Naive B cell (primary cell): ENCODE data around the gene ADPRH. TPM values are rescaled to one million over a fixed set of nuclear protein-coding genes. Genes with fewer than 3 reads are reported as not detected.
A peak's percentile ranks its signal among the peaks of the same experiment; 100 is the strongest.

Source experiments
- ATAC-seq, 2 donors: fragments of 150-1000 bp; cut with Tn5 transposase; 2 replicates each; pipeline ENCODE4 v1.10.0; 2021; ENCODE audit warnings: low read depth in 2 of 2, mild to moderate bottlenecking in 2 of 2, moderate library complexity in 2 of 2
- DNase-seq: peaks from one replicate; pipeline ENCODE4 v3.0.0; 2022
- H3K27ac Mint-ChIP-seq, 6 donors: one replicate each; pipeline ENCODE4 v1.8.0; 2020 to 2022; ENCODE audit warnings: mild to moderate bottlenecking in 6 of 6, mixed read lengths in 6 of 6, moderate library complexity in 5 of 6, inconsistent platforms in 2 of 6
- H3K27me3 Mint-ChIP-seq, 3 donors: one replicate each; pipeline ENCODE4 v1.8.0; 2021 to 2022; ENCODE audit warnings: mixed read lengths in 3 of 3, mild to moderate bottlenecking in 1 of 3
- H3K36me3 Mint-ChIP-seq, 2 donors: one replicate each; pipeline ENCODE4 v1.8.0; 2020 to 2022; ENCODE audit warnings: mixed read lengths in 2 of 2, inconsistent platforms in 1 of 2, mild to moderate bottlenecking in 1 of 2
- H3K4me1 Mint-ChIP-seq, 3 donors: one replicate each; pipeline ENCODE4 v1.8.0; 2020 to 2022; ENCODE audit warnings: mixed read lengths in 3 of 3, inconsistent platforms in 1 of 3, mild to moderate bottlenecking in 1 of 3, moderate library complexity in 1 of 3
- H3K4me3 Mint-ChIP-seq, 8 donors: one replicate each; pipeline ENCODE4 v1.8.0; 2020 to 2022; ENCODE audit warnings: mild to moderate bottlenecking in 8 of 8, mixed read lengths in 8 of 8, moderate library complexity in 8 of 8, inconsistent platforms in 2 of 8
- H3K9me3 Mint-ChIP-seq, 7 donors: one replicate each; pipeline ENCODE4 v1.8.0; 2020 to 2022; ENCODE audit warnings: mixed read lengths in 7 of 7, mild to moderate bottlenecking in 5 of 7, inconsistent platforms in 2 of 7, moderate library complexity in 1 of 7
- polyA plus RNA-seq, 6 donors: library from polyadenylated mRNA; unstranded; fragments of 300-500 nt; fragmentation: Illumina TruSeq; gene quantifications; one replicate each; pipeline ENCODE4 v1.2.3, GENCODE V29; 2021; ENCODE audit warnings: low read depth in 6 of 6

ADPRH gene
- polyA plus RNA-seq, 6 donors from 2014 or later, result 10.4 to 16.8 (median 14.4) TPM

DNA sequence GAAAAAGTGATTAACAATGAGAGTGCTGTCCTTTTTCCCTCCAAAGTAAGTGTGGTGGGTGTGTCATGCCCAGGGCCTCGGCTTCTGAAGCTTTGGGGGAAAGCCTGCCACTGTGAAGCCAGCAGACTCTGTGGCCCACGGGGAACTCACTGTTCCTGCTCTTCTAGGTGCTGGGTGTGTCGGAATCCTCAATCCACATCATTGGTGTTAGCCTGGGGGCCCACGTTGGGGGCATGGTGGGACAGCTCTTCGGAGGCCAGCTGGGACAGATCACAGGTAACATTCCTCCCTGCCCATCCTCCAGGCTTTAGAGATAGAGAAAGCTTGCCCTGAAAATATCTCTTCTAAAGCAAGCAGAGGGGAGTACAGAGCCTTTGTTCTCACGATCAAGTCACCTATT is 30.0 kb downstream of the ADPRH start:
- no peaks in the 10 kb centered on the region for H3K36me3 Mint-ChIP-seq
- H3K27me3 Mint-ChIP-seq, result peaks cover 6 to 33% (median 24%) of the 10 kb centered on the region in 3 donors
- no peak overlapping the region for H3K4me3 Mint-ChIP-seq
- H3K27ac Mint-ChIP-seq, result no peak overlapping the region
- no peak for DNase-seq
- H3K9me3 Mint-ChIP-seq, result peaks cover 0 to 6% (median 0%) of the 10 kb centered on the region in 7 donors
- ATAC-seq, result no peak
- no peaks in the 10 kb centered on the region for H3K4me1 Mint-ChIP-seq

DNA sequence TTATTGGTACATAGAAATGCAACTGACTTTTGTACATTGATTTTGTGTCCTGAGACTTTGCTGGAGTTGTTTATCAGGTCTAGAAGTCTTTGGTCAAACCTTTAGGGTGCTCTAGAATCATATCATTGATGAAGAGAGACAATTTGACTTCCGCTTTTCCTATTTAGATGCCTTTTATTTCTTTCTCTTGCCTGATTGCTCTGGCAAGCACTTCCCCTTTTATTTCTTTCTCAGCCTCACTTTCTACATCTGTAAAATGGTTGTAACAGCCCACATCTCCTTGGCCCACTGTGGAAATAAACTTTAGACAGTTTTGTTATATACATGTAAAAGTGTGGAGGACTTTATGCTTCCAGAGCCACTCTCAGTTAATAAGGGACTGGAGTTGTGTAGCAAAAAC is 32.4 kb downstream of the ADPRH start:
- DNase-seq, result no peak

DNA sequence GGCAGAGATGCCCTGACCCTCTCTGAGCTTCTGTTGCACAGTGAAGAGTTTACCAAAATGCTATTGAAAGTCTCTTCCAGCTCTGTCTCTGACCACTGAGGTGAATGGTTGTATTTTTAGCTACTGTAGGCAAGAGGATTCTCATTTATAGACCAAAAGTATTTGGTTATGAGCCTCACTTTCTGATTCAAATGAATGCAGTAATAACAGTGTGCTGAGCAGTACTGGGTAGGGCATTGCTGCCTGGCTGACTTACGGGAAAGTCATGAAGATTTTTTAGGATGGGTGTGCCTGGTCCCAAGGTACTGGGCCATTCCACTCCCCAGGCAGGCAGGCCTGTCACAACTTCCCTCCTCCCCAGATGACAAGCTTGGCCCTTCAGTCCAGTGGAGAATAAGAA is 33.9 kb downstream of the ADPRH start:
- DNase-seq (no peak), ATAC-seq (no peak)
- Mint-ChIP-seq H3K27me3 (peaks cover 4 to 27% (median 9%) of the 10 kb centered on the region in 3 donors), H3K4me3 (no peak overlapping the region), H3K4me1 (no peaks in the 10 kb centered on the region), H3K36me3 (no peaks in the 10 kb centered on the region), H3K27ac (no peak overlapping the region), H3K9me3 (peaks cover 0 to 6% (median 0%) of the 10 kb centered on the region in 7 donors)

More for the DNA sequence above, 32.4 kb downstream of the ADPRH start:
- Mint-ChIP-seq H3K9me3 (peaks cover 0 to 6% (median 0%) of the 10 kb centered on the region in 7 donors), H3K27me3 (peaks cover 4 to 40% (median 24%) of the 10 kb centered on the region in 3 donors), H3K36me3 (no peaks in the 10 kb centered on the region), H3K4me3 (no peak overlapping the region), H3K4me1 (no peaks in the 10 kb centered on the region), H3K27ac (no peak overlapping the region)
- ATAC-seq, result no peak

DNA sequence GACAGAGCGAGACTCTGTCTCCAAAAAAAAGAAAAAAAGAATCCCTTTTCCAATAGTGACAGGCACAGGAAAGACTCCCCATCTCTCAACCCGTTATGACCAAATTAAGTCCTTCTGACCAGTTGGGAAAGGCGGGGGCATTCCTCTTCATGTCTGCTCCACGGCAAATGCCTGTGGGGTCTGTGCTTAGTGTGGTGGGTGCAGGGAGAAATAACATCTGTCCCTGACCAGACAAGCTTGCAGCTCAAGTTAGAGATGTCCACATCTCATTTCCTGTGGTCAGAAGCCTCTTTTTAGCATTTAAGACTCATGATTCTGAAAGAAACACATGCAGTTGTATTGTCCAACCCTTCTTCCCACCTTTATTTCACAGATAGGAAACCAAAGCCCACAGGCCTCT is 34.6 kb downstream of the ADPRH start:
- no peaks in the 10 kb centered on the region for H3K4me1 Mint-ChIP-seq
- ATAC-seq (no peak), DNase-seq (no peak)
- H3K27me3 Mint-ChIP-seq, result peaks cover 4 to 22% (median 6%) of the 10 kb centered on the region in 3 donors
- no peak overlapping the region for H3K4me3 Mint-ChIP-seq
- H3K27ac Mint-ChIP-seq, result no peak overlapping the region
- H3K9me3 Mint-ChIP-seq, result peaks cover 0 to 6% (median 0%) of the 10 kb centered on the region in 7 donors
- no peaks in the 10 kb centered on the region for H3K36me3 Mint-ChIP-seq

DNA sequence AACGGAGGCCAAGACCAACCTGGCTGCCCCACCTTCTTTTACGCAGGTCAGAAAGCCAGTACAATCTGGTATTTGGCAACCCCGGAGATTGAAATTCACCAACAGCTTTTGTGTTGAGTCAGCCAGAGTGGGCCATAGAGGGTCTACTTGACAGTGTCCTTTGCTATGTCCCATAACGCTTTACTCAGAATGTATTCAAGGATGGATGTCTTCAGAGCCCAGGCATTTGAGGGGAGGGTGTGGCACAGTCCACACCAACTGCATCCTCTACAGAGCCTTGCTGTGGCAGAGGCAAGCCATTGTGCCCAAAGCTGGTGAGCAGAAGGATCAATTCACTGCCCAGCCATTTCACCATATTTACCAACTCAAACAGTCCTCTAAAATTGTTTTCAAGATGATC is 36.8 kb downstream of the ADPRH start:
- no peak for DNase-seq
- H3K9me3 Mint-ChIP-seq, result peaks cover 0 to 6% (median 0%) of the 10 kb centered on the region in 7 donors
- no peak overlapping the region for H3K4me3 Mint-ChIP-seq
- no peak overlapping the region for H3K27ac Mint-ChIP-seq
- H3K36me3 Mint-ChIP-seq, result no peaks in the 10 kb centered on the region
- peaks cover 0 to 15% (median 0%) of the 10 kb centered on the region in 3 donors for H3K27me3 Mint-ChIP-seq
- H3K4me1 Mint-ChIP-seq, result no peaks in the 10 kb centered on the region
- no peak for ATAC-seq

DNA sequence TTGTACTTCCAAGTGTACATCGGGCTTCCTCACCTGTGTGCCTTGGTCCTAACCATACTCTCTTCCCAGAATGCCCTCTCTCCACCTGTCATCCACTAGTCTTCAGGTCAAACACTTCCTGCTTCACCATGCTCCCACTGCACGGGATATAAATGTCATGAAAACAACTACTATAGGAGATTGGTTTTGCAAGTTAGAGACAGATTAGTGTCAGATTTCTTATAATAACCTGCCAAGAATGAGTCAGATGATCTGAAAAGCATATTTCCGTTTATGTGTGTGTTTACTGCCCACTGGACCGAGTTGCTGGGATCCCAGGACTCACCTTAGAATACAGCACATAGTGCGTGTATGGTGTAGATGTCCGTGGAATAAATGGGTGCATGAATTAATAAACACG is 39.8 kb downstream of the ADPRH start:
- DNase-seq (no peak), ATAC-seq (no peak)
- peaks cover 0 to 6% (median 0%) of the 10 kb centered on the region in 3 donors for H3K27me3 Mint-ChIP-seq
- H3K4me3 Mint-ChIP-seq, result no peak overlapping the region
- H3K36me3 Mint-ChIP-seq, result no peaks in the 10 kb centered on the region
- no peaks in the 10 kb centered on the region for H3K9me3 Mint-ChIP-seq
- no peaks in the 10 kb centered on the region for H3K4me1 Mint-ChIP-seq
- no peak overlapping the region for H3K27ac Mint-ChIP-seq

DNA sequence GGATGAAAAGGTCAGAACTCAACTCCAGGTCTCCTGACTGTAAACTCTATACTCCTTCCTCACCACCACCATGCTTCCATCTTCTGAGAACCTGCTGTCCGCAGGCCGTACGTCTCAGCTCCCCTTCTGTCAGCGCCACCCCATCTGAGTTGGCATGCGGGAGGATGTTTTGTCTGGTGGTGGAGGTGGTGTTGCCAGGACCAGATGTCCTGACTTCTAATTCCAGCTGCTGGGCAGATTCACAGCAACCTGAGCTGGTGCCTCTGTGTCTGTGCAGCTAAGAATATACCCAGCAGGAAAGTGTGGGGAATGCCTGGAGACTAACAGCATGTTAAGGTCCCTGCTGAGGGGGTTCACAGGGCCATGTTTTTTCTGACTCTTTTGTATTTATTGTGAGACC is 41.6 kb downstream of the ADPRH start:
- Mint-ChIP-seq H3K4me3 (no peak overlapping the region), H3K9me3 (no peaks in the 10 kb centered on the region), H3K36me3 (no peaks in the 10 kb centered on the region), H3K27ac (no peak overlapping the region), H3K27me3 (peaks cover 0 to 10% (median 5%) of the 10 kb centered on the region in 3 donors), H3K4me1 (no peaks in the 10 kb centered on the region)
- no peak for ATAC-seq
- no peak for DNase-seq

DNA sequence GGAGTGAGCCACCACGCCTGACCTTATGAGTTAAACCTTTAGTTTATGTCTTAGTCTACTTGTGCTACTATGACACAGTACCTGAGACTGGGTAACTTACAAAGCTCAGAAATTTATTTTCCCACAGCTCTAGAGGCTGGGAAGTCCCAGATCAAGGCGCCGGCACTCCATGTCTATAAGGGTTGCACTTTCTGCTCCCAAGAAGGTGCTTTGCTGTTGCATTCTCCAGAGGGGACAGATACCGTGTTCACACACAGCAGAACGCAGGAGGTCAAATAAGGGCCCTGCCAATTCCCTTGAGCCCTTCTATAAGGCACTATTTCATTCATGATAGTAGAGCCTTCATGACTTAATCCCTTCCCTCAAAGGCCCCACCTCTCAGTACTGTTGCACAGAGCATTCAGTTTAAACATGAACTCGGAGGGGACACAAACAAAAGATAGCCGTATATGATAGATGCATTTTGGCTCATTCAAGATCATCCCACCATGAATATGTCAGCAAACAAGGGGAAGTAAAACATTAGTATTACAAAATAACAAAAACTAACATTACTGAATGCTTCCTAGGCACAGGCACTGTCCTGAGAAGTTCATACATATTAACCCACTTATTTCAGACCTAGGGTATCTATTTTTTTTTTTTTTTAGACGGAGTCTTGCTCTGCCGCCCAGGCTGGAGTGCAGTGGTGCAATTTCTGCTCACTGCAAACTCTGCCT is 44.9 kb downstream of the ADPRH start:
- H3K4me3 Mint-ChIP-seq, result no peak overlapping the region
- H3K36me3 Mint-ChIP-seq, result no peaks in the 10 kb centered on the region
- peaks cover 15 to 29% (median 21%) of the 10 kb centered on the region in 3 donors for H3K4me1 Mint-ChIP-seq
- DNase-seq, result no peak
- peak overlapping the region in 1 of 6 donors; percentile 68 for H3K27ac Mint-ChIP-seq
- peaks cover 0 to 13% (median 5%) of the 10 kb centered on the region in 3 donors for H3K27me3 Mint-ChIP-seq
- no peak for ATAC-seq
- no peaks in the 10 kb centered on the region for H3K9me3 Mint-ChIP-seq

DNA sequence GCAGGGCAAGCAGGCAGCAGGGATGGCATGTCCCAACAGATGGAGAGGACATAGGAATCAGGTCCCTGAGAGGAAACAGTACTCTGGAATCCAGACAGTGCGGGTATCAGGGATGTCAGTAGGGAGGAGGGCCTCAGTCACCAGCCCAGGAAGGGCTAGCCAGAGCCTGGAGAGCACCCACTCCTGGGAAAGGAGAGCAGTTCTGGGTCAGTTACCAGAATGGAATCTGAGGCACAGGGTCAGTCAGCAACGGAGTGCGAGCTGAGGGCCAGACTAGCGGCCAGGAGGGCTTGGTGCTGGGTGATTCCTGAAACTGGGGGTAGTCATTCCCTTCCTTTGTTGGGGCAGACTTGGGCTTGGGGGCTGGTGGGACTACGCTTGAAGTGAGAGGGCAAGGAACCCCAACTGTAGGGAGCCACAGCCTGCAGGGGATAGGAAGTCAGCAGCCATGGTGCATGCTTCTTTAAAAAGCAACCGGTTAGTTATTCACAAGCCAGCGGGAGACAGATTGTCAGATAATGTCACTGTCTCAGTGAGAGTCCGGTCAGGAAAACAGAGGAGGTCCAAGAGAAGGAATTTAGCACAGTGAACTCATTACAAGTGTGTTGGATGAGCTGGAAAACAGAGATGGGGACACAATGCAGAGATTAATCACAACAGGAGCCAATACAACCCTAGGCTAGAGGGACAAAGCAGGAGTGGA is 46.3 kb downstream of the ADPRH start:
- H3K27me3 Mint-ChIP-seq, result peaks cover 0 to 13% (median 5%) of the 10 kb centered on the region in 3 donors
- ATAC-seq (no peak), DNase-seq (no peak)
- H3K4me1 Mint-ChIP-seq, result peaks cover 16 to 31% (median 24%) of the 10 kb centered on the region in 3 donors
- peak overlapping the region in 1 of 6 donors; percentile 27 for H3K27ac Mint-ChIP-seq
- no peaks in the 10 kb centered on the region for H3K9me3 Mint-ChIP-seq
- H3K4me3 Mint-ChIP-seq, result no peak overlapping the region
- H3K36me3 Mint-ChIP-seq, result no peaks in the 10 kb centered on the region

DNA sequence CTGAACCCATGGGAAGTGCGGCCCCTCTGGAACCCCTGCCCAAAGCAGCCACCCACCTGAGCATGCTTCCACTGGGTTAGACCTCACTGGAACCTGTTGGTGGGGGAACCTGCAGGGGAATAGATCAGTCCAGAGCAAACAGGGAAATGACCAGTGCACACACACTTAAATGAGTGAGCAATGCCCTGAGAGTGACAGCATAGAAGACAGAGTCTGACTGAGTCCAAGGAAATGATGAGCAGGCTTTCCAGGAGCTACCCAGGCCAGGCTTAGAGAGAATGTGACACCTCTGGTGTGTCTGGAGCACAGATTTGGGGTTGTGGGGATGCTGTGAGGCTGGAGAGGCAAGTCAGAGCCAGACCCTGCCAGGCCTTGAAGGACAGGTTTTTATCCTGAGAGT is 46.9 kb downstream of the ADPRH start:
- Mint-ChIP-seq H3K4me1 (peaks cover 16 to 31% (median 24%) of the 10 kb centered on the region in 3 donors), H3K27me3 (peaks cover 0 to 13% (median 5%) of the 10 kb centered on the region in 3 donors), H3K36me3 (no peaks in the 10 kb centered on the region), H3K4me3 (peak overlapping the region in 1 of 8 donors; percentile 13), H3K9me3 (no peaks in the 10 kb centered on the region), H3K27ac (peak overlapping the region in 3 of 6 donors; percentile 4 to 40 (median 27))
- ATAC-seq (no peak), DNase-seq (no peak)

DNA sequence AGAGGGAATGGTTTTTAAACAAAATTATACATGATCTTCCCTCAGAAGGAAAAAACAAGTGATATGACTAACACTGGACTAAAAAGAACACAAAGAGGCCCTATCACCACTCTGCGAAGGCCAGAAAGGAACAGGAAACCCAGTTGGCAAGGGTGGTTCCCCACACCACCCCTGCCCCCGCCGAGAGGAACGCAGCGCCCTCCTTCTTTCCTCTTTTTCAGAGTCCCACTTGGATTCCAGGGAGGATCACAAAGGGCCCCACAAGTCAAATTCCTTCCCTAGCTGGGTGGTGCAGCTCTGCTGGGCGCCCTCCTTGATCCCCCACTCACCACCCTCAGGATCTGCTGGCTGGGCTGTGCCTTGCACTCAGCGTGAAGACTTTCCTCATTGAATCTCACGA is 48.2 kb downstream of the ADPRH start:
- Mint-ChIP-seq H3K9me3 (no peaks in the 10 kb centered on the region), H3K4me3 (peak overlapping the region in 6 of 8 donors; percentile 30 to 74 (median 54)), H3K27me3 (peaks cover 0 to 13% (median 5%) of the 10 kb centered on the region in 3 donors), H3K4me1 (peaks cover 16 to 31% (median 24%) of the 10 kb centered on the region in 3 donors), H3K27ac (peak overlapping the region in 5 of 6 donors; percentile 28 to 90 (median 75)), H3K36me3 (no peaks in the 10 kb centered on the region)
- DNase-seq, result no peak
- peak; percentile 23 to 38 for ATAC-seq

DNA sequence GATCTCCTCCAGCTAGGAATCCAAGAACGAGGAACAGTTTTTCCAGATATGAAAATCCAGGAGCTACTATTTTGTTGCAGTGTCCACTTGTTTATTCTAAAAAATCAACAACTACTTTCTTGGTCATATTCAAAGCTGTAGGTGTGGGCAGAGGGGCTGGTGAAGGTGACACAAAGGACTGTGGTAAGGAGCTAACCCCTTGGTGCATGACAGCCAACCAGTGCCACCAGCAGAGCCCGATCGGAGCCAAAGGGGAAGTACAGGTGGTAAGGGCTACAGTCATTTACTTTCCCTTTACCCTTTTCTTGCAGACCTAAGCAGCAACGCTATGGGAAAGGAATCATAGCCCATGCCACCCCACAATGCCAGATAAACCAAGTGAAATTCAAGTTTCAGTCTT is 49.1 kb downstream of the ADPRH start:
- peaks cover 16 to 31% (median 24%) of the 10 kb centered on the region in 3 donors for H3K4me1 Mint-ChIP-seq
- peak; percentile 28 for DNase-seq
- H3K9me3 Mint-ChIP-seq, result no peaks in the 10 kb centered on the region
- peak overlapping the region; percentile 14 to 88 (median 80) for H3K27ac Mint-ChIP-seq
- ATAC-seq, result peak; percentile 87 to 89
- no peaks in the 10 kb centered on the region for H3K36me3 Mint-ChIP-seq
- H3K27me3 Mint-ChIP-seq, result peaks cover 0 to 13% (median 10%) of the 10 kb centered on the region in 3 donors
- peak overlapping the region in 4 of 8 donors; percentile 13 to 61 (median 40) for H3K4me3 Mint-ChIP-seq

DNA sequence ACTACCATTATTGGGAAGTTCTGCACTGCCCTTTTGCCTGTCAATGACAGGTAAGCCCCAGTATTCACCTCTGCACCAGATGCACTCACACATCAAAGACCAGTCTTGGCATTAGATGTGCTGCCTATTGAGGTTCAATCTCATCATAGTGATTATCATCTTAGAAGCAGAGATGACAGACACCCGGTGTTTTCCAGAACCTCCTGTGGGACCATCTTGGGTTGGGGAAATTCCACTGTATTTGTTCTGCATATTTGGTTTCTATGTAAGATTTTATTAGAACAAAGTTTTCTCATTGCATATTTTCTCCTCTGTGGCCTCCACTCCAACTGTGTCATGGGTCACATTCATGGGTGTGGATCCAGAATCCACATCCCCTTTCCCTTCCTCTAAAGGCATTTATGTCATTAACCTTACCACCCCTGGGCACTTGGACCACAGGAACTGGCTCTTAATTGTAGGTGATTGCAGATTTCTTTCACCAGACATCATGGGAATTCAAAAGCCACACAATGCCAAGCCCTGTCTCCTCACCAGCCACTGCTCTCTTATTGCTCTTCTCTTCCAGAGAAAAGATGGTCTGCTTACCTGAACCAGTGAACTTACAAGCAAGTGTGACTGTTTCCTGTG is 49.6 kb downstream of the ADPRH start:
- peaks cover 16 to 31% (median 24%) of the 10 kb centered on the region in 3 donors for H3K4me1 Mint-ChIP-seq
- no peaks in the 10 kb centered on the region for H3K9me3 Mint-ChIP-seq
- DNase-seq, result no peak
- peak; percentile 61 to 73 for ATAC-seq
- peaks cover 0 to 13% (median 10%) of the 10 kb centered on the region in 3 donors for H3K27me3 Mint-ChIP-seq
- H3K27ac Mint-ChIP-seq, result peak overlapping the region in 4 of 6 donors; percentile 14 to 88 (median 86)
- no peaks in the 10 kb centered on the region for H3K36me3 Mint-ChIP-seq
- peak overlapping the region in 5 of 8 donors; percentile 13 to 49 (median 30) for H3K4me3 Mint-ChIP-seq
